Measurements from ENCODE around the gene ARX. TPM values are rescaled to one million over a fixed set of nuclear protein-coding genes. Genes with fewer than 3 reads are reported as not detected.

ARX gene
- total RNA-seq, 1 donor from 2014 or later: not detected

- H3K4me3 Mint-ChIP-seq (ENCODE audit: unreplicated experiment): no peak overlapping the region
- no peak for DNase-seq (ENCODE audit: low read depth)
- H3K27me3 Mint-ChIP-seq (ENCODE audit: low read depth, unreplicated experiment): peaks cover 57% of the 10 kb centered on the region
- no peak for FAIRE-seq
- peaks cover 70% of the 10 kb centered on the region for H3K27me3 ChIP-seq (ENCODE audit: insufficient read depth, low read length)
- TF ChIP-seq EZH2 (IDR thresholded peaks at IDR 0.05; ENCODE audit: insufficient read depth, low read length): peak; percentile 73
- TF ChIP-seq CTCF (IDR thresholded peaks at IDR 0.05; ENCODE audit: insufficient read depth, low read depth, low read length): no peak
- no peak overlapping the region for H2AFZ ChIP-seq (ENCODE audit: low read depth, low read length)
- H4K20me1 ChIP-seq (ENCODE audit: insufficient read depth, low read length): peaks cover 4% of the 10 kb centered on the region
- H3K9ac ChIP-seq (ENCODE audit: low read length): no peak overlapping the region
- H3K36me3 ChIP-seq (ENCODE audit: insufficient read depth, low read length): no peaks in the 10 kb centered on the region
- H3K27ac ChIP-seq (ENCODE audit: low read depth, low read length): no peak overlapping the region
- peaks cover 2% of the 10 kb centered on the region for H3K4me1 Mint-ChIP-seq (ENCODE audit: low read depth, unreplicated experiment)
- H3K27ac Mint-ChIP-seq (ENCODE audit: unreplicated experiment): no peak overlapping the region
- H3K9me3 Mint-ChIP-seq (ENCODE audit: unreplicated experiment): no peaks in the 10 kb centered on the region
- H3K36me3 Mint-ChIP-seq (ENCODE audit: low read depth, unreplicated experiment): no peaks in the 10 kb centered on the region
- no peaks in the 10 kb centered on the region for H3K4me1 ChIP-seq (ENCODE audit: insufficient read depth, low read length)
- H3K4me2 ChIP-seq (ENCODE audit: low read length): peak overlapping the region; percentile 54
- no peak overlapping the region for H3K4me3 ChIP-seq (ENCODE audit: insufficient read depth, low read depth, low read length)
- peaks cover 7% of the 10 kb centered on the region for H3K79me2 ChIP-seq (ENCODE audit: insufficient read depth, low read length)
- no peaks in the 10 kb centered on the region for H3K9me3 ChIP-seq (ENCODE audit: insufficient read depth, low read depth, low read length)
Observed at GRCh38 chrX:25012793-25013631, 2.8 kb downstream of the ARX start.

- no peak overlapping the region for H3K9ac ChIP-seq (ENCODE audit: low read length)
- no peak overlapping the region for H3K4me3 ChIP-seq (ENCODE audit: insufficient read depth, low read depth, low read length)
- peak overlapping the region; percentile 54 for H3K4me2 ChIP-seq (ENCODE audit: low read length)
- H3K27ac Mint-ChIP-seq (ENCODE audit: unreplicated experiment): no peak overlapping the region
- peaks cover 7% of the 10 kb centered on the region for H3K79me2 ChIP-seq (ENCODE audit: insufficient read depth, low read length)
- DNase-seq (ENCODE audit: low read depth) (no peak), FAIRE-seq (no peak)
- TF ChIP-seq EZH2 (IDR thresholded peaks at IDR 0.05; ENCODE audit: insufficient read depth, low read length) (no peak), CTCF (IDR thresholded peaks at IDR 0.05; ENCODE audit: insufficient read depth, low read depth, low read length) (no peak)
- H3K27me3 ChIP-seq (ENCODE audit: insufficient read depth, low read length): peaks cover 71% of the 10 kb centered on the region
- no peak overlapping the region for H3K4me3 Mint-ChIP-seq (ENCODE audit: unreplicated experiment)
- H3K27ac ChIP-seq (ENCODE audit: low read depth, low read length): no peak overlapping the region
- no peak overlapping the region for H2AFZ ChIP-seq (ENCODE audit: low read depth, low read length)
- H4K20me1 ChIP-seq (ENCODE audit: insufficient read depth, low read length): peaks cover 4% of the 10 kb centered on the region
- H3K9me3 ChIP-seq (ENCODE audit: insufficient read depth, low read depth, low read length): no peaks in the 10 kb centered on the region
- H3K4me1 Mint-ChIP-seq (ENCODE audit: low read depth, unreplicated experiment): no peaks in the 10 kb centered on the region
- H3K36me3 Mint-ChIP-seq (ENCODE audit: low read depth, unreplicated experiment): no peaks in the 10 kb centered on the region
- H3K27me3 Mint-ChIP-seq (ENCODE audit: low read depth, unreplicated experiment): peaks cover 58% of the 10 kb centered on the region
- H3K9me3 Mint-ChIP-seq (ENCODE audit: unreplicated experiment): no peaks in the 10 kb centered on the region
- H3K36me3 ChIP-seq (ENCODE audit: insufficient read depth, low read length): no peaks in the 10 kb centered on the region
- H3K4me1 ChIP-seq (ENCODE audit: insufficient read depth, low read length): no peaks in the 10 kb centered on the region
Observed at GRCh38 chrX:25012433-25012735, 3.4 kb downstream of the ARX start.
